Activated naive CD4-positive, alpha-beta T cell treated with anti-CD3 and anti-CD28 coated beads, Interleukin-2, amount 10 ng/mL, durations not matched to agents 7 days and 5 days (primary cell): ENCODE results near the gene ARHGDIG.

Experiments
- CTCF ChIA-PET: fragments of 350-600 bp; sonication (Branson Sonifier 250); formaldehyde crosslinking; loops from one replicate; lab custom pipeline; 2021; ENCODE audit warnings: antibody characterized with exemption; lab: Charles Lee
- DNase-seq: peaks from one replicate; pipeline ENCODE4 v3.0.0-alpha.2; 2020
- H3K27ac Mint-ChIP-seq: one replicate; pipeline ENCODE4 v1.8.0; 2021; ENCODE audit warnings: mild to moderate bottlenecking, moderate library complexity, mixed read lengths
- H3K27me3 Mint-ChIP-seq: one replicate; pipeline ENCODE4 v1.8.0; 2021; ENCODE audit warnings: mild to moderate bottlenecking, mixed read lengths
- H3K36me3 Mint-ChIP-seq: one replicate; pipeline ENCODE4 v1.8.0; 2021; ENCODE audit warnings: mixed read lengths
- H3K4me1 Mint-ChIP-seq: one replicate; pipeline ENCODE4 v1.8.0; 2021; ENCODE audit warnings: mixed read lengths
- H3K4me3 Mint-ChIP-seq: one replicate; pipeline ENCODE4 v1.8.0; 2021; ENCODE audit warnings: mild to moderate bottlenecking, moderate library complexity, mixed read lengths
- H3K9me3 Mint-ChIP-seq: one replicate; pipeline ENCODE4 v1.8.0; 2021; ENCODE audit warnings: mixed read lengths

The ARHGDIG gene

GRCh38 chr16:280991-281659 lies 734 bp downstream of the ARHGDIG start:
- Mint-ChIP-seq H3K4me1 (peaks cover 9% of the 10 kb centered on the region), H3K36me3 (no peaks in the 10 kb centered on the region), H3K27me3 (peaks cover 64% of the 10 kb centered on the region), H3K27ac (no peak overlapping the region), H3K9me3 (no peaks in the 10 kb centered on the region), H3K4me3 (no peak overlapping the region)
- no peak for DNase-seq
- CTCF ChIA-PET, result no interaction called here

DNA sequence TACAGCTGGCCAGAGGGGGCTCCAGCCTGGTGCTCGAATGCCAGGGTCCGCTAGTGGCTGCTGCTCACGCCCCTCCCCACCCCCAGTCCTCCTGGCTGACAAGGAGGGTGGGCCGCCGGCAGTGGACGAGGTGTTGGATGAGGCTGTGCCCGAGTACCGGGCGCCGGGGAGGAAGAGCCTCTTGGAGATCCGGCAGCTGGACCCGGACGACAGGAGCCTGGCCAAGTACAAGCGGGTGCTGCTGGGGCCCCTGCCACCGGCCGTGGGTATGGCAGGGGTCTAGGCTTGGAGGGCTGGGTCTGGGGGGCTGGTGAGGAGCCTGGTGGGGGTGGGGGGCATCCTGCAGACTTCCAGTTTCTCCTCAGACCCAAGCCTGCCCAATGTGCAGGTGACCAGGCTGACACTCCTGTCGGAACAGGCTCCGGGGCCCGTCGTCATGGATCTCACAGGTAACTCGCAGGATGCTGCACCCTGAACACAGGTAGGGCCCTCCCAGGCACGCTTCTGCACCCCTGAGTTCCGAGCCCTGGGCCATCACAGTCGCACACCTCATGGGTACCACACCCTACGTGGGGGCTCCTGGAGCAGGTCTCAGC lies 1.4 kb downstream of the ARHGDIG start:
- CTCF ChIA-PET, result no interaction called here
- no peak overlapping the region for H3K4me3 Mint-ChIP-seq
- H3K4me1 Mint-ChIP-seq, result peaks cover 7% of the 10 kb centered on the region
- peaks cover 57% of the 10 kb centered on the region for H3K27me3 Mint-ChIP-seq
- H3K9me3 Mint-ChIP-seq, result no peaks in the 10 kb centered on the region
- no peak for DNase-seq
- H3K27ac Mint-ChIP-seq, result no peak overlapping the region
- H3K36me3 Mint-ChIP-seq, result peaks cover 4% of the 10 kb centered on the region

GRCh38 chr16:282491-282890 lies 2.1 kb downstream of the ARHGDIG start:
- no peak for DNase-seq
- Mint-ChIP-seq H3K36me3 (peaks cover 6% of the 10 kb centered on the region), H3K4me3 (no peak overlapping the region), H3K9me3 (no peaks in the 10 kb centered on the region), H3K4me1 (peaks cover 7% of the 10 kb centered on the region), H3K27ac (no peak overlapping the region), H3K27me3 (peaks cover 50% of the 10 kb centered on the region)
- CTCF ChIA-PET, result no interaction called here

GRCh38 chr16:283033-283805 lies 2.8 kb downstream of the ARHGDIG start, which contains the start of gene PDIA2:
Gene PDIA2, plus strand, starts transcription at chr16:283164. Its CDS starts 6 bp downstream, at chr16:283170.
- H3K4me3 Mint-ChIP-seq, result no peak within 1 kb of the TSS
- no peak for DNase-seq
- CTCF ChIA-PET, result no interaction called here
- peaks cover 7% of the 10 kb centered on the region for H3K4me1 Mint-ChIP-seq
- peaks cover 43% of the 10 kb centered on the region for H3K27me3 Mint-ChIP-seq
- no peak within 1 kb of the TSS for H3K27ac Mint-ChIP-seq
- peaks cover 10% of the 10 kb centered on the region for H3K36me3 Mint-ChIP-seq
- H3K9me3 Mint-ChIP-seq, result no peaks in the 10 kb centered on the region

- Mint-ChIP-seq H3K36me3 (peaks cover 10% of the 10 kb centered on the region), H3K27me3 (peaks cover 30% of the 10 kb centered on the region), H3K27ac (no peak overlapping the region), H3K9me3 (no peaks in the 10 kb centered on the region), H3K4me3 (no peak overlapping the region), H3K4me1 (no peaks in the 10 kb centered on the region)
- no peak for DNase-seq
- CTCF ChIA-PET, result no interaction called here
These were observed 4.1 kb downstream of the ARHGDIG start for GRCh38 chr16:284204-285120.

DNA sequence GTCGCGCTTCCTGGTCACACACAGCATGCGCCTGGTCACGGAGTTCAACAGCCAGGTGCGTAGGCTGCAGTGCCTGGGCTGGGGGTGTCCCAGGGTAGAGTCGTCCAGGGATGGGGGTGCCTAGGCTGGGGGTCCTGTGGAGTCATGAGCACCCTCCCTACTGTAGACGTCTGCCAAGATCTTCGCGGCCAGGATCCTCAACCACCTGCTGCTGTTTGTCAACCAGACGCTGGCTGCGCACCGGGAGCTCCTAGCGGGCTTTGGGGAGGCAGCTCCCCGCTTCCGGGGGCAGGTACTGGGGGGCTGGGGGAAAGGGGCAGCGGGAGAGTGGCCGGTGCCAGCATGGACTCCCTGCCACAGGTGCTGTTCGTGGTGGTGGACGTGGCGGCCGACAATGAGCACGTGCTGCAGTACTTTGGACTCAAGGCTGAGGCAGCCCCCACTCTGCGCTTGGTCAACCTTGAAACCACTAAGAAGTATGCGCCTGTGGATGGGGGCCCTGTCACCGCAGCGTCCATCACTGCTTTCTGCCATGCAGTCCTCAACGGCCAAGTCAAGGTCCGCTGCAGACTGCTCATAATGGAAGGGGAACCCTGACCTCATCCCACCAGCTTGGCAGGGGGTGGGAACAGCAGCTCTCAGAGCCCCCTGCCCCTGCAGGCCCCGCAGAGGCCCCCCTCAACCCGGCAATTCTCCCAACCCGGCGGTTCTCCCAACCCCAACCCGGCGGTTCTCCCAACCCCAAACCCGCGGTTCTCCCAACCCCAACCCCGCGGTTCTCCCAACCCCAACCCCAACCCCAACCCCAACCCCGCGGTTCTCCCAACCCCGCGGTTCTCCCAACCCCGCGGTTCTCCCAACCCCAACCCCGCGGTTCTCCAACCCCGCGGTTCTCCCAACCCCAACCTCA lies 5.0 kb downstream of the ARHGDIG start:
- H3K27ac Mint-ChIP-seq, result no peak overlapping the region
- no peak for DNase-seq
- no peaks in the 10 kb centered on the region for H3K9me3 Mint-ChIP-seq
- CTCF ChIA-PET, result no interaction called here
- H3K4me1 Mint-ChIP-seq, result no peaks in the 10 kb centered on the region
- peaks cover 10% of the 10 kb centered on the region for H3K36me3 Mint-ChIP-seq
- peaks cover 24% of the 10 kb centered on the region for H3K27me3 Mint-ChIP-seq
- H3K4me3 Mint-ChIP-seq, result no peak overlapping the region

DNA sequence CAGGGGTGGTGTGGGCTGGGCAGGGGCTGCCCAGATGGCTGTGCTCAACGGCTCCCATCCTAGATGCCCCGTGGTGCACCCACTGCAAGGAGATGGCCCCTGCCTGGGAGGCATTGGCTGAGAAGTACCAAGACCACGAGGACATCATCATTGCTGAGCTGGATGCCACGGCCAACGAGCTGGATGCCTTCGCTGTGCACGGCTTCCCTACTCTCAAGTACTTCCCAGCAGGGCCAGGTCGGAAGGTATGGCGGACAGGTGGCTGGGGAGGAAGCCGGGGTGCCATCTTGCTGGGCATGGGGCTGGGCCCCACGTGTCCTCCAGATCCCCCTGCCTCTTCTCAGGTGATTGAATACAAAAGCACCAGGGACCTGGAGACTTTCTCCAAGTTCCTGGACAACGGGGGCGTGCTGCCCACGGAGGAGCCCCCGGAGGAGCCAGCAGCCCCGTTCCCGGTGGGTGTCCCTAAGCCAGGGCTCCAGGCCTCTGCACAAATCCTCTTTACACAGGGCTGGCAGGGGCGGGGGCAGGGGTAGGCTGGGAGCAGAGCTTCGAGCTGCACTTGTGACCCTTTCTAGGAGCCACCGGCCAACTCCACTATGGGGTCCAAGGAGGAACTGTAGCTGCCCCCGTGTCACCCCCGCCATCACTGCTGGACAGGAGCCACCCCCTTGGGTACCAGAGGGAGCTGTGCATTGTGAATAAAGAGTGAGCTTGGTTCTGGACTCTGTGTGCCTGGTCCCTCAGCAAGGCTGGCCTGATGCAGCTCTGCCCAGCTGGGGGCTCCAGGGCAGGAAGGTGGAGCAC lies 6.3 kb downstream of the ARHGDIG start:
- peaks cover 12% of the 10 kb centered on the region for H3K27me3 Mint-ChIP-seq
- no peak overlapping the region for H3K27ac Mint-ChIP-seq
- DNase-seq, result no peak
- peaks cover 13% of the 10 kb centered on the region for H3K36me3 Mint-ChIP-seq
- CTCF ChIA-PET, result no interaction called here
- H3K4me3 Mint-ChIP-seq, result no peak overlapping the region
- H3K4me1 Mint-ChIP-seq, result no peaks in the 10 kb centered on the region
- H3K9me3 Mint-ChIP-seq, result no peaks in the 10 kb centered on the region

GRCh38 chr16:287298-287811 lies 7.0 kb downstream of the ARHGDIG start:
- CTCF ChIA-PET, result no interaction called here
- H3K27me3 Mint-ChIP-seq, result peaks cover 6% of the 10 kb centered on the region
- no peaks in the 10 kb centered on the region for H3K4me1 Mint-ChIP-seq
- no peaks in the 10 kb centered on the region for H3K9me3 Mint-ChIP-seq
- H3K36me3 Mint-ChIP-seq, result peaks cover 13% of the 10 kb centered on the region
- no peak overlapping the region for H3K27ac Mint-ChIP-seq
- no peak overlapping the region for H3K4me3 Mint-ChIP-seq
- DNase-seq, result no peak

- no peaks in the 10 kb centered on the region for H3K4me1 Mint-ChIP-seq
- no peak overlapping the region for H3K27ac Mint-ChIP-seq
- peaks cover 15% of the 10 kb centered on the region for H3K36me3 Mint-ChIP-seq
These were observed 7.9 kb downstream of the ARHGDIG start for GRCh38 chr16:287981-288920.

DNA sequence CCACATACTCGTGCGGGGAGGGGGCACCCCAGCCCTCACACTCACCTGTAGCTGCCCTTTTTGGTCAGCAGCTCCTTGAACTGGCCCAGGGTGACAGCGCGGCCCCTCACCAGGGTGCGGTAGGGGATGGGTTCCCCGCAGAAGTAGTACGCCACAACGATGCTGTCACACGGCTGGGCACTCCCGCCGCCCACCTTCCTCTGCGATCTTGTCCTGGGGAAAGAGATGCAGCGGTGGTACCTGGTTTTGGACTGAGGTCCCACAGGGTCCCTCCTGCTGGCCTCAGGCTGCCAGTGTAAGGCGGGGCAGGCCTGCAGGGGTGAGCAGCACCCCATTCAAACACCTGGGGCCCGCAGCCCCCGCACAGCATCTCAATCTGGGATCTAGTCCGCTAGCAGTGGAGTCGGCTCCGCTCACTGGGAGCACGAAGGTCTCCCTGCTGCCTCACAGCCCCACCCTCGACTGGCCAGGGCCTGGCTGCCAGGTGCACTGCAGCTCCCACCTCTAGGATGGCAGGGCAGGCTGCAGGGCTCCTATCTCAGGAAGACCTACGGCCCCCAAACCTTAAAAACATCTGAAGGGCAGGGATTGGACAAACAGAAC lies 9.1 kb downstream of the ARHGDIG start:
- no peaks in the 10 kb centered on the region for H3K9me3 Mint-ChIP-seq

More at GRCh38 chr16:287981-288920, 7.9 kb downstream of the ARHGDIG start:
- CTCF ChIA-PET, result no interaction called here
- no peak for DNase-seq
- no peak overlapping the region for H3K4me3 Mint-ChIP-seq
- H3K27me3 Mint-ChIP-seq, result no peaks in the 10 kb centered on the region
- no peaks in the 10 kb centered on the region for H3K9me3 Mint-ChIP-seq

GRCh38 chr16:290015-290680 lies 9.8 kb downstream of the ARHGDIG start:
- H3K9me3 Mint-ChIP-seq, result no peaks in the 10 kb centered on the region
- DNase-seq, result no peak
- no peaks in the 10 kb centered on the region for H3K27me3 Mint-ChIP-seq
- no peak overlapping the region for H3K4me3 Mint-ChIP-seq
- H3K36me3 Mint-ChIP-seq, result peaks cover 19% of the 10 kb centered on the region
- no peak overlapping the region for H3K27ac Mint-ChIP-seq
- CTCF ChIA-PET, result no interaction called here
- no peaks in the 10 kb centered on the region for H3K4me1 Mint-ChIP-seq

More for the DNA sequence above, 9.1 kb downstream of the ARHGDIG start:
- CTCF ChIA-PET, result no interaction called here
- no peak overlapping the region for H3K27ac Mint-ChIP-seq
- H3K4me3 Mint-ChIP-seq, result no peak overlapping the region
- no peaks in the 10 kb centered on the region for H3K27me3 Mint-ChIP-seq
- no peak for DNase-seq
- H3K4me1 Mint-ChIP-seq, result no peaks in the 10 kb centered on the region
- H3K36me3 Mint-ChIP-seq, result peaks cover 19% of the 10 kb centered on the region
